Esophagus muscularis mucosa (tissue), 4 donors: ENCODE measurements around the gene NFAM1.

Experiments
- EP300 ChIP-seq: sonication (generic); formaldehyde crosslinking; IDR thresholded peaks from one replicate; pipeline ENCODE4 v1.6.1; 2017; ENCODE audit warnings: antibody characterized with exemption
- POLR2A ChIP-seq: fragments of 450-650 bp; IDR thresholded peaks from one replicate; pipeline ENCODE4 v1.6.1; 2017; ENCODE audit warnings: antibody characterized with exemption, moderate library complexity, mild to moderate bottlenecking, low read depth
- POLR2AphosphoS5 ChIP-seq, 2 donors: sonication (generic); formaldehyde crosslinking; IDR thresholded peaks; one replicate each; pipeline ENCODE4 v1.6.1; 2017; ENCODE audit warnings: antibody characterized with exemption in 2 of 2
- TF ChIP-seq, protein P1 (sequence below), 3 experiments: fragments of 200-600 bp in 2 of 3; fragments of 450-650 bp in 1 of 3; sonication (generic) in 2 of 3; IDR thresholded peaks; one replicate each; pipeline ENCODE4 v1.5.1; 2017 to 2019; ENCODE audit warnings: antibody characterized with exemption in 3 of 3, mild to moderate bottlenecking in 2 of 3, moderate library complexity in 1 of 3

DNA sequence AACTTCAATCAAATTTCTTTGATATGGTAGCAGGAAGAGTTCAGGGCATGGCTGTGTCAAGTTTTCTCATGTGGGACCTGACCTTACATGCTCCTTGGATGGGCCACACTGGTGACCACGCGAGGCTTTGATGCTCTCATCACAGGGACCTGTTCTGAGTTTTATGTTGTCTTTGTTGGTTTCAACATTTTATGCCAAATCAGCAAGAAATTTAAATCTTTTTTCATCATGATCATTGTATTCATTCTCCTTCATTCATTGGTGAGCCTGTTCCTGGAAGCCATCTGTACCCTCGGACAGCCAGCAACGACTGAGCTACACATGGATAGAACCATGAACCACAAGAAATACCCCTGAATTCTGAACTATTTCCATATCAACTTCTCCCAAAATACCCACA lies 10.5 kb upstream of the NFAM1 start:
- TF ChIP-seq, protein P1, sequence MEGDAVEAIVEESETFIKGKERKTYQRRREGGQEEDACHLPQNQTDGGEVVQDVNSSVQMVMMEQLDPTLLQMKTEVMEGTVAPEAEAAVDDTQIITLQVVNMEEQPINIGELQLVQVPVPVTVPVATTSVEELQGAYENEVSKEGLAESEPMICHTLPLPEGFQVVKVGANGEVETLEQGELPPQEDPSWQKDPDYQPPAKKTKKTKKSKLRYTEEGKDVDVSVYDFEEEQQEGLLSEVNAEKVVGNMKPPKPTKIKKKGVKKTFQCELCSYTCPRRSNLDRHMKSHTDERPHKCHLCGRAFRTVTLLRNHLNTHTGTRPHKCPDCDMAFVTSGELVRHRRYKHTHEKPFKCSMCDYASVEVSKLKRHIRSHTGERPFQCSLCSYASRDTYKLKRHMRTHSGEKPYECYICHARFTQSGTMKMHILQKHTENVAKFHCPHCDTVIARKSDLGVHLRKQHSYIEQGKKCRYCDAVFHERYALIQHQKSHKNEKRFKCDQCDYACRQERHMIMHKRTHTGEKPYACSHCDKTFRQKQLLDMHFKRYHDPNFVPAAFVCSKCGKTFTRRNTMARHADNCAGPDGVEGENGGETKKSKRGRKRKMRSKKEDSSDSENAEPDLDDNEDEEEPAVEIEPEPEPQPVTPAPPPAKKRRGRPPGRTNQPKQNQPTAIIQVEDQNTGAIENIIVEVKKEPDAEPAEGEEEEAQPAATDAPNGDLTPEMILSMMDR (IDR thresholded peaks at IDR 0.05), result no peak
- TF ChIP-seq POLR2AphosphoS5 (IDR thresholded peaks at IDR 0.05), result no peak
- TF ChIP-seq POLR2A, result no peak
- TF ChIP-seq EP300, result no peak
